ENCODE measurements around the gene PNCK.

DNA sequence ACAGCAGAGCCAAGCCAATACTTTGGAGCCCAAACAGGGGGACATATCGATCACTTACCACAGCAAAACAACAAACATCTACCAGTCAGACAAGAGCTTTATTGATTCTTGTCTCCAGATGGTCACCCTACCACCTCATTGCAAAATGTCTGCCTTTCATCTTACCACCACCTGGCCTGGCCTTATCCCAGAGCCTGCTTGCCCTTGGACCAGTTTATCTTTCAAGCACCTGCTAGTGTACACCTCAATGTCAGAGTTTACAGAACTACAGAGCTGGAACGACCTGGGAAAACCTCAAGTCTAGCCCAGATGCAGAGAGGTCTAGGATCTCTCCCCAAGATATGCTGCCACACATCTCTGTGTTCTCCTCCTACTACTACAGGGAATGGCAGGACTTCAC, 46.1 kb upstream of the PNCK start:
- TF ChIP-seq, protein P1, sequence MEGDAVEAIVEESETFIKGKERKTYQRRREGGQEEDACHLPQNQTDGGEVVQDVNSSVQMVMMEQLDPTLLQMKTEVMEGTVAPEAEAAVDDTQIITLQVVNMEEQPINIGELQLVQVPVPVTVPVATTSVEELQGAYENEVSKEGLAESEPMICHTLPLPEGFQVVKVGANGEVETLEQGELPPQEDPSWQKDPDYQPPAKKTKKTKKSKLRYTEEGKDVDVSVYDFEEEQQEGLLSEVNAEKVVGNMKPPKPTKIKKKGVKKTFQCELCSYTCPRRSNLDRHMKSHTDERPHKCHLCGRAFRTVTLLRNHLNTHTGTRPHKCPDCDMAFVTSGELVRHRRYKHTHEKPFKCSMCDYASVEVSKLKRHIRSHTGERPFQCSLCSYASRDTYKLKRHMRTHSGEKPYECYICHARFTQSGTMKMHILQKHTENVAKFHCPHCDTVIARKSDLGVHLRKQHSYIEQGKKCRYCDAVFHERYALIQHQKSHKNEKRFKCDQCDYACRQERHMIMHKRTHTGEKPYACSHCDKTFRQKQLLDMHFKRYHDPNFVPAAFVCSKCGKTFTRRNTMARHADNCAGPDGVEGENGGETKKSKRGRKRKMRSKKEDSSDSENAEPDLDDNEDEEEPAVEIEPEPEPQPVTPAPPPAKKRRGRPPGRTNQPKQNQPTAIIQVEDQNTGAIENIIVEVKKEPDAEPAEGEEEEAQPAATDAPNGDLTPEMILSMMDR (IDR thresholded peaks at IDR 0.05): no peak
- no peak for TF ChIP-seq POLR2AphosphoS5 (IDR thresholded peaks at IDR 0.05)

All from prostate gland (tissue), 2 donors.